Right lobe of liver (tissue), 6 donors: ENCODE results near the gene STXBP4. TPM values are rescaled to one million over a fixed set of nuclear protein-coding genes. Genes with fewer than 3 reads are reported as not detected.
A peak's percentile ranks its signal among the peaks of the same experiment; 100 is the strongest.
"Not testable (repeated sequence)": the region's sequence is repeated elsewhere in the genome, so short reads cannot be mapped to it uniquely, and the experiment has no call there.

Experiments
- ATAC-seq, 4 donors: fragments of 200-7000 bp; cut with Tn5 transposase; one replicate each; pipeline ENCODE4 v1.9.1; 2020; ENCODE audit warnings: mild to moderate bottlenecking in 4 of 4, moderate library complexity in 4 of 4
- DNase-seq, 3 donors: peaks; one replicate each; pipeline ENCODE4 v3.0.0-alpha.2; 2020
- H3K27ac ChIP-seq, 3 donors: fragments of 200-600 bp; one replicate each; pipeline ENCODE4 v1.8.0; 2022
- H3K27me3 ChIP-seq, 2 donors: fragments of 200-600 bp; one replicate each; pipeline ENCODE4 v1.8.0; 2022
- H3K36me3 ChIP-seq, 4 donors: fragments of 200-600 bp; sonication (generic) in 1 of 4; one replicate each; pipeline versions ENCODE4 v1.5.1 to v1.8.0; 2017 to 2022; ENCODE audit warnings: control low read depth in 1 of 4
- H3K4me1 ChIP-seq, 4 donors: fragments of 200-600 bp; sonication (generic) in 1 of 4; one replicate each; pipeline versions ENCODE4 v1.5.1 to v1.8.0; 2017 to 2022; ENCODE audit warnings: control low read depth in 1 of 4
- H3K4me3 ChIP-seq, 3 donors: fragments of 200-600 bp; one replicate each; pipeline ENCODE4 v1.8.0; 2022
- H3K9me3 ChIP-seq, 4 donors: fragments of 200-600 bp; sonication (generic) in 1 of 4; one replicate each; pipeline versions ENCODE4 v1.5.1 to v1.8.0; 2017 to 2022; ENCODE audit warnings: control low read depth in 1 of 4
- CTCF ChIP-seq, 4 donors: fragments of 200-600 bp in 3 of 4; fragments of 450-650 bp in 1 of 4; IDR thresholded peaks; one replicate each; pipeline versions ENCODE4 v1.5.1 to v1.8.0; 2016 to 2022; ENCODE audit warnings: antibody characterized with exemption in 4 of 4, mild to moderate bottlenecking in 2 of 4
- POLR2A ChIP-seq: fragments of 450-650 bp; IDR thresholded peaks from one replicate; pipeline ENCODE4 v1.6.1; 2017; ENCODE audit warnings: antibody characterized with exemption, mild to moderate bottlenecking
- WGBS: methylation state at CpG from one replicate; pipeline ENCODE4 v1.1.6; 2018; ENCODE audit warnings: low coverage, low lambda C conversion rate; ENCODE audit not compliant: insufficient coverage; ENCODE audit errors: missing lambda C conversion rate; 5-methylcytosine and 5-hydroxymethylcytosine counted together
- intact Hi-C, 2 donors: fragments of 100-400 bp; cut with DNase I; formaldehyde crosslinking; loops; one replicate each; pipeline versions ENCODE4 v1.11.2 to v1.14.1; 2022
- total RNA-seq, 6 experiments: library from RNA; depleted of rRNA in 2 of 6; stranded (reverse); fragments of >200 nt in 2 of 6; fragmentation: NEBNext Ultra II Directional in 3 of 6; extraction: Animal tissue kit (Norgen Biotek cat#: 25700) in 3 of 6; gene quantifications; one replicate each; pipeline versions ENCODE4 v1.1.0 to v1.2.4, GENCODE V29; 2016 to 2023
- donor health status: DM: no; HTN: yes; CAD: no.
- donor health status: DM: no; HTN: no; CAD: no.
- donor health status: DM: no; HTN: no; CAD: no.
- donor health status: DM: no; HTN: yes; CAD: no.
- donor health status: DM: no; HTN: yes; CAD: no.

The STXBP4 gene
- total RNA-seq, 6 experiments from 2014 or later = 2.2 to 14.8 (median 3.7) TPM

- no peak for ATAC-seq
- no peak for TF ChIP-seq POLR2A
- no peak for TF ChIP-seq CTCF (IDR thresholded peaks at IDR 0.05)
- 73% methylated on average over 4 of the region's 4 CpGs for WGBS
- H3K36me3 ChIP-seq = no peaks in the 10 kb centered on the region
- intact Hi-C loops = no loop called here
- DNase-seq = no peak
- H3K9me3 ChIP-seq = no peaks in the 10 kb centered on the region
- H3K4me1 ChIP-seq = peaks cover 0 to 18% (median 2%) of the 10 kb centered on the region in 4 donors
- no peaks in the 10 kb centered on the region for H3K27me3 ChIP-seq
- H3K27ac ChIP-seq = no peak overlapping the region
- H3K4me3 ChIP-seq = no peak overlapping the region
Observed at GRCh38 chr17:55072898-55073297, 104.3 kb downstream of the STXBP4 start.

GRCh38 chr17:55073467-55073866 is 104.9 kb downstream of the STXBP4 start:
- H3K27me3 ChIP-seq, H3K36me3 ChIP-seq, intact Hi-C loops, H3K27ac ChIP-seq, ATAC-seq, H3K9me3 ChIP-seq, H3K4me3 ChIP-seq, DNase-seq: not testable (repeated sequence)
- peaks cover 0 to 14% (median 2%) of the 10 kb centered on the region in 4 donors for H3K4me1 ChIP-seq
- 96% methylated on average over 4 of the region's 4 CpGs for WGBS

- intact Hi-C loops = no loop called here
- no peaks in the 10 kb centered on the region for H3K4me1 ChIP-seq
Observed at GRCh38 chr17:55081559-55081958, 113.0 kb downstream of the STXBP4 start.

GRCh38 chr17:55086635-55087058 is 118.1 kb downstream of the STXBP4 start:
- TF ChIP-seq CTCF (IDR thresholded peaks at IDR 0.05) = no peak
- TF ChIP-seq POLR2A = no peak

More at GRCh38 chr17:55081559-55081958, 113.0 kb downstream of the STXBP4 start:
- Histone ChIP-seq H3K27ac (no peak overlapping the region), H3K4me3 (no peak overlapping the region), H3K36me3 (no peaks in the 10 kb centered on the region), H3K27me3 (no peaks in the 10 kb centered on the region), H3K9me3 (no peaks in the 10 kb centered on the region)
- no peak for DNase-seq
- 91% methylated on average over 1 of the region's 1 CpG for WGBS
- TF ChIP-seq POLR2A = no peak
- no peak for TF ChIP-seq CTCF (IDR thresholded peaks at IDR 0.05)
- no peak for ATAC-seq

GRCh38 chr17:55089256-55089655 is 120.7 kb downstream of the STXBP4 start:
- Histone ChIP-seq H3K9me3 (no peaks in the 10 kb centered on the region), H3K4me1 (peaks cover 0 to 10% (median 0%) of the 10 kb centered on the region in 4 donors), H3K36me3 (no peaks in the 10 kb centered on the region), H3K4me3 (no peak overlapping the region), H3K27me3 (no peaks in the 10 kb centered on the region), H3K27ac (no peak overlapping the region)
- no peak for TF ChIP-seq CTCF (IDR thresholded peaks at IDR 0.05)
- TF ChIP-seq POLR2A = no peak
- intact Hi-C loops = no loop called here
- ATAC-seq (no peak), DNase-seq (no peak)
- 72% methylated on average over 2 of the region's 2 CpGs for WGBS

More at GRCh38 chr17:55086635-55087058, 118.1 kb downstream of the STXBP4 start:
- no peak overlapping the region for H3K4me3 ChIP-seq
- WGBS = 42% methylated on average over 2 of the region's 2 CpGs
- DNase-seq (no peak), ATAC-seq (peak; percentile 33 to 87 (median 65))
- H3K27me3 ChIP-seq = no peaks in the 10 kb centered on the region
- peaks cover 0 to 10% (median 0%) of the 10 kb centered on the region in 4 donors for H3K4me1 ChIP-seq
- H3K27ac ChIP-seq = no peak overlapping the region
- intact Hi-C loops = no loop called here
- H3K9me3 ChIP-seq = no peaks in the 10 kb centered on the region
- no peaks in the 10 kb centered on the region for H3K36me3 ChIP-seq
